Brain microvascular endothelial cell (primary cell): ENCODE data around the gene KCNQ2.

Source experiments
- DNase-seq: peaks from one replicate; pipeline ENCODE4 v3.0.0-alpha.2; 2020
- H3K27ac ChIP-seq: fragments of 250-450 bp; sonication (Bioruptor Pico); 2 replicates; pipeline ENCODE4 v1.5.1; 2020; ENCODE audit warnings: mild to moderate bottlenecking, moderate library complexity
- H3K27me3 ChIP-seq: fragments of 250-450 bp; sonication (Bioruptor Pico); replicated peaks from 2 replicates; pipeline ENCODE4 v1.5.1; 2020; ENCODE audit warnings: mild to moderate bottlenecking
- H3K36me3 ChIP-seq: fragments of 250-450 bp; sonication (Bioruptor Pico); replicated peaks from 2 replicates; pipeline ENCODE4 v1.5.1; 2020; ENCODE audit warnings: mild to moderate bottlenecking
- H3K4me3 ChIP-seq: 2 replicates; pipeline ENCODE4 v1.5.1; 2011; ENCODE audit warnings: low read depth, mild to moderate bottlenecking, control low read depth, low read length, moderate library complexity
- in situ Hi-C: cut with HindIII; loops from 2 replicates; pipeline ENCODE4 v1.10.0; 2017; ENCODE audit warnings: low sequenced_read_pairs, low pct_ligation_motif_present
- TF ChIP-seq, protein P1 (sequence below): IDR thresholded peaks from 2 replicates; pipeline ENCODE4 v1.5.1; 2011; ENCODE audit warnings: low read depth, mild to moderate bottlenecking, moderate library complexity, low read length, control low read depth, inconsistent platforms; ENCODE audit errors: missing control alignments

Gene KCNQ2

GRCh38 chr20:63363013-63363957, 109.2 kb downstream of the KCNQ2 start:
- Histone ChIP-seq H3K27ac (no peak overlapping the region), H3K36me3 (no peaks in the 10 kb centered on the region), H3K27me3 (peaks cover 19% of the 10 kb centered on the region), H3K4me3 (no peak overlapping the region)
- TF ChIP-seq, protein P1, sequence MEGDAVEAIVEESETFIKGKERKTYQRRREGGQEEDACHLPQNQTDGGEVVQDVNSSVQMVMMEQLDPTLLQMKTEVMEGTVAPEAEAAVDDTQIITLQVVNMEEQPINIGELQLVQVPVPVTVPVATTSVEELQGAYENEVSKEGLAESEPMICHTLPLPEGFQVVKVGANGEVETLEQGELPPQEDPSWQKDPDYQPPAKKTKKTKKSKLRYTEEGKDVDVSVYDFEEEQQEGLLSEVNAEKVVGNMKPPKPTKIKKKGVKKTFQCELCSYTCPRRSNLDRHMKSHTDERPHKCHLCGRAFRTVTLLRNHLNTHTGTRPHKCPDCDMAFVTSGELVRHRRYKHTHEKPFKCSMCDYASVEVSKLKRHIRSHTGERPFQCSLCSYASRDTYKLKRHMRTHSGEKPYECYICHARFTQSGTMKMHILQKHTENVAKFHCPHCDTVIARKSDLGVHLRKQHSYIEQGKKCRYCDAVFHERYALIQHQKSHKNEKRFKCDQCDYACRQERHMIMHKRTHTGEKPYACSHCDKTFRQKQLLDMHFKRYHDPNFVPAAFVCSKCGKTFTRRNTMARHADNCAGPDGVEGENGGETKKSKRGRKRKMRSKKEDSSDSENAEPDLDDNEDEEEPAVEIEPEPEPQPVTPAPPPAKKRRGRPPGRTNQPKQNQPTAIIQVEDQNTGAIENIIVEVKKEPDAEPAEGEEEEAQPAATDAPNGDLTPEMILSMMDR, result no peak
- in situ Hi-C loops, result no loop called here
- DNase-seq, result no peak

GRCh38 chr20:63362436-63363009, 109.9 kb downstream of the KCNQ2 start:
- no peak for DNase-seq
- no peak overlapping the region for H3K4me3 ChIP-seq
- TF ChIP-seq, protein P1, result no peak
- no peak overlapping the region for H3K27ac ChIP-seq
- in situ Hi-C loops, result no loop called here
- no peaks in the 10 kb centered on the region for H3K36me3 ChIP-seq
- peaks cover 19% of the 10 kb centered on the region for H3K27me3 ChIP-seq

DNA sequence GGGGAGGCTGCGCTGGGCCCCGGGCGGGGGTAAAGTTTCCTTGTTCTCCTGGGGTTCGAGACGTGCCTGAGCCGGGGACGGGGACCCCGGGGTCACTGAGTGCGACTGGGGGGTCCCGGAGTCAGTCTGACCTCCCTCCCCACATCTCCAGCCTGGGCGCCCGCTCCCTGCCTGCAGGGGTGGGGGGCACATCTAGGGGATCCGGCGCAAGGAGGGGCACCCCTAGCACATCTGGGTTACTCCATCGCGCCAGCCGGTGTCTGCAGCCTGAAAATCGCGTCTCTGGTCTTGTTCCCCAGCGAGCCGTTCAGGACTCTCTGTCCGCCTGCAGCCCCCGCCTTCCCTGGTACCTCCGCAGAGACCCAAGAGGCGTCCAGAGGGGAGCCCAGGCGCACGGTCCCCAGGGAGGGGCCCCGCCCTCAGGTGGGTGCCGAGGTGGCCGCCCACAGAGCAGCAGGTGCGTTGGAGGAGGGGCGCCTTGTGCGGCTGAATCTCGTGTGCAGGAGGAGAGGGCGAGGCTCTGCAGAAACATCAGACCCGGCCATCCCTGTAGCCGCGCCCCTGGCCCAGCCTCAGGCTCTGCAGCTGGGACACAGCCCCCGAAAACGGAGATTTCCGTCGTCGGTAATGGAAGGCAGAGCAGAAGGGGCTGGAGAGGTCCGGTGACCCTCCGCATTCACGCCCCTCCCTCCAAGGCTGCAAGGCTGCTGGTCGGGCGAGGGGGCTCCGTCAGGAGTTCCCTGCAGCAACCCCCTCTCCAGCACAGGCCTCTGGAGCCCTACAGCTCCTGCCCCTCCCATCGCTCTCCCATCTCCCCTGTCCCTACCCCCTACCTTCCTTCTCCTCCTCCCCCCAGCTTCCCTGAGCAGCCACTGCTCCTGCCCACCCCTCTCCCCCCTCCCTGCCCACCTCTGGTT, 110.7 kb downstream of the KCNQ2 start:
- DNase-seq, result no peak
- H3K27me3 ChIP-seq, result peaks cover 19% of the 10 kb centered on the region
- H3K36me3 ChIP-seq, result no peaks in the 10 kb centered on the region
- TF ChIP-seq, protein P1, result no peak
- H3K4me3 ChIP-seq, result no peak overlapping the region
- no peak overlapping the region for H3K27ac ChIP-seq
- in situ Hi-C loops, result no loop called here

- TF ChIP-seq, protein P1, result no peak
- Histone ChIP-seq H3K27ac (no peak within 1 kb of the TSS), H3K4me3 (no peak within 1 kb of the TSS), H3K27me3 (peaks cover 19% of the 10 kb centered on the region), H3K36me3 (no peaks in the 10 kb centered on the region)
- in situ Hi-C loops, result no loop called here
- DNase-seq, result no peak
Observed at GRCh38 chr20:63360850-63361518, 111.5 kb downstream of the KCNQ2 start, which contains the start of gene CHRNA4. TSS of gene CHRNA4 (minus strand) at chr20:63361349. CDS start at chr20:63361165, 184 bp downstream.
